Measurements from ENCODE around the gene ATP8B4.
A peak's percentile ranks its signal among the peaks of the same experiment; 100 is the strongest.

The ATP8B4 gene

DNA sequence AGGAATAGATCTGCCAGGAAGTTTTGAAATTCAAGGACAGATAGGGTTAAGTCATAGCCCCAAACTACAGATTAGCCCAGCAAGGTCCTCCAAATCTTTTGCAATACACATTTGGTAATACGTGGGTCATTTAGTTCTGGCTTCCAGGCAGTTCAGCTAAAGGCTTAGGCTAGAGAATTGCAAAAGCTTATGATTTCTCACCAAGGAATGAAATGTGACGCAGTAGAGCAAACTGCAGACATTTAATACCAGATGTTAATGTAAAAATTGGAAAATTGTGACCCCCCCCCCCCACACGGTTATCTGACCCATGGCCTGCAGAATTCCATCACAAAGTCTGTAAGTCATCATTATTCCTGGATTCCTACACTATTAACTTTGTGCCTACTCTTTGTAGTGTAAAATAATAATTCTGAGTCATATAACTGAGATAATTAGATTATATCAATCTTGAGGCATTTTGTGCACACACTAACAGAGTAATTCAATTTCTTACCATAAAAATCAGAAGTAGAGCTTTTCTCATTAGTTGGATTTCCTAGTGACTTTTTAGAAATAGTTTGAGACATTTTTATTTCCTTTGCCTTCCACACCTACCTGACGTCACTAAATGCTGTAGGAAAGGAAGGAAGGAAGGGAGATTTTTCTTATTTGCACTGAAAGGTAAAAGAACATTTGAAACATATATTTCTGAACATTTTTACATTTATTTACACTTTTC, 263.0 kb downstream of the ATP8B4 start:
- Histone ChIP-seq H3K14ac (ENCODE audit: low read length) (no peak overlapping the region), H3K9ac (ENCODE audit: low read length) (no peak overlapping the region), H3K27ac (ENCODE audit: low read depth, low read length) (no peak overlapping the region), H3K23ac (ENCODE audit: low read length) (no peak overlapping the region), H2AK5ac (ENCODE audit: low read length) (no peak overlapping the region), H3K79me1 (ENCODE audit: low read length) (no peaks in the 10 kb centered on the region), H3K27me3 (ENCODE audit: insufficient read depth, low read length) (no peaks in the 10 kb centered on the region), H2AFZ (ENCODE audit: insufficient read depth, low read length, poor library complexity) (no peak overlapping the region), H4K91ac (ENCODE audit: low read depth, low read length) (no peak overlapping the region), H2BK12ac (ENCODE audit: low read length) (no peak overlapping the region), H3K79me2 (ENCODE audit: control insufficient read depth, insufficient read depth, low read length, poor library complexity) (no peaks in the 10 kb centered on the region), H4K8ac (ENCODE audit: low read depth, low read length) (no peak overlapping the region), H2BK120ac (ENCODE audit: insufficient read depth, low read length, poor library complexity) (no peak overlapping the region), H3K9me3 (ENCODE audit: insufficient read depth, low read depth, low read length) (no peaks in the 10 kb centered on the region), H4K12ac (ENCODE audit: low read depth, low read length) (no peak overlapping the region), H3K4me2 (ENCODE audit: low read length) (no peak overlapping the region), H3K4ac (ENCODE audit: low read depth, low read length) (no peak overlapping the region), H3K4me1 (ENCODE audit: control insufficient read depth in 1 of 2, insufficient read depth in 2 of 2, low read length in 2 of 2) (no peaks in the 10 kb centered on the region), H3K4me3 (ENCODE audit: low read depth, low read length) (no peak overlapping the region), H3K36me3 (ENCODE audit: control insufficient read depth in 1 of 2, insufficient read depth in 2 of 2, low read length in 2 of 2) (no peaks in the 10 kb centered on the region), H3K18ac (ENCODE audit: low read length) (no peak overlapping the region), H2BK5ac (ENCODE audit: low read depth, low read length, poor library complexity) (no peak overlapping the region)
- no CpG with 5 or more reads among the region's 4 CpGs for WGBS (ENCODE audit: extremely low coverage, insufficient coverage, insufficient read length)
- peak; percentile 85 to 97 for DNase-seq

- Histone ChIP-seq H3K9ac (ENCODE audit: low read length) (no peak overlapping the region), H3K4me3 (ENCODE audit: low read depth, low read length) (no peak overlapping the region), H3K36me3 (ENCODE audit: control insufficient read depth in 1 of 2, insufficient read depth in 2 of 2, low read length in 2 of 2) (no peaks in the 10 kb centered on the region), H3K4me2 (ENCODE audit: low read length) (no peak overlapping the region), H3K4ac (ENCODE audit: low read depth, low read length) (no peak overlapping the region), H2BK12ac (ENCODE audit: low read length) (no peak overlapping the region), H2BK5ac (ENCODE audit: low read depth, low read length, poor library complexity) (no peak overlapping the region), H2BK120ac (ENCODE audit: insufficient read depth, low read length, poor library complexity) (no peak overlapping the region), H3K27ac (ENCODE audit: low read depth, low read length) (no peak overlapping the region), H3K14ac (ENCODE audit: low read length) (no peak overlapping the region), H2AFZ (ENCODE audit: insufficient read depth, low read length, poor library complexity) (no peak overlapping the region), H3K9me3 (ENCODE audit: insufficient read depth, low read depth, low read length) (no peaks in the 10 kb centered on the region), H3K79me1 (ENCODE audit: low read length) (no peaks in the 10 kb centered on the region), H4K91ac (ENCODE audit: low read depth, low read length) (no peak overlapping the region), H4K12ac (ENCODE audit: low read depth, low read length) (no peak overlapping the region), H3K23ac (ENCODE audit: low read length) (no peak overlapping the region), H3K79me2 (ENCODE audit: control insufficient read depth, insufficient read depth, low read length, poor library complexity) (no peaks in the 10 kb centered on the region), H3K4me1 (ENCODE audit: control insufficient read depth in 1 of 2, insufficient read depth in 2 of 2, low read length in 2 of 2) (no peaks in the 10 kb centered on the region), H3K18ac (ENCODE audit: low read length) (no peak overlapping the region), H3K27me3 (ENCODE audit: insufficient read depth, low read length) (no peaks in the 10 kb centered on the region), H2AK5ac (ENCODE audit: low read length) (no peak overlapping the region), H4K8ac (ENCODE audit: low read depth, low read length) (no peak overlapping the region)
- no peak for DNase-seq
- WGBS (ENCODE audit: extremely low coverage, insufficient coverage, insufficient read length) = no CpG with 5 or more reads among the region's 2 CpGs
Measured at GRCh38 chr15:49852756-49853155, 266.3 kb downstream of the ATP8B4 start.

DNA sequence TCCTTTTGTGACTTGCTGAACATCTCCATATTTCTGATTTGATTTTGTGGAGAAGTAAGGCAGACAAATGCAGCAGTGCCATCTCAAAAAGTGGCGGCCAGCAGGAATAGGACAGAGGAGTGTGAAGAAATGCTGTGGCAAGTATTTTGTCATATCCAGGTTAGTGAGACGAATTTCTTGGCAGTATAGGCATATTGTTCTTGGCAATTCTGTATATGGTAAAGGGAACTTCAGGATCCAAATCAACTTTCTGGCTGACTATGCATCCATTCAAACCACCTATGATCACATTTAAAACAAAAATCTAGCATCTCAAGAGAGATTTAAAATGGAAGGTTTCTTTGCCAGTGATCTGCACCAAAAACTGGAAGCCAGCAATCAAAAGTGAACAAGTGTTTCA, 270.2 kb downstream of the ATP8B4 start:
- H2BK120ac ChIP-seq (ENCODE audit: insufficient read depth, low read length, poor library complexity) = no peak overlapping the region
- H4K8ac ChIP-seq (ENCODE audit: low read depth, low read length) = no peak overlapping the region
- DNase-seq = no peak
- H3K27ac ChIP-seq (ENCODE audit: low read depth, low read length) = no peak overlapping the region
- H3K9ac ChIP-seq (ENCODE audit: low read length) = no peak overlapping the region
- H2BK5ac ChIP-seq (ENCODE audit: low read depth, low read length, poor library complexity) = no peak overlapping the region
- H3K79me1 ChIP-seq (ENCODE audit: low read length) = no peaks in the 10 kb centered on the region
- H3K27me3 ChIP-seq (ENCODE audit: insufficient read depth, low read length) = no peaks in the 10 kb centered on the region
- H3K4me2 ChIP-seq (ENCODE audit: low read length) = no peak overlapping the region
- no peaks in the 10 kb centered on the region for H3K9me3 ChIP-seq (ENCODE audit: insufficient read depth, low read depth, low read length)
- WGBS (ENCODE audit: extremely low coverage, insufficient coverage, insufficient read length) = no CpG with 5 or more reads among the region's 2 CpGs
- H3K36me3 ChIP-seq (ENCODE audit: control insufficient read depth in 1 of 2, insufficient read depth in 2 of 2, low read length in 2 of 2) = no peaks in the 10 kb centered on the region
- H4K91ac ChIP-seq (ENCODE audit: low read depth, low read length) = no peak overlapping the region
- no peak overlapping the region for H2AK5ac ChIP-seq (ENCODE audit: low read length)
- no peak overlapping the region for H4K12ac ChIP-seq (ENCODE audit: low read depth, low read length)
- no peaks in the 10 kb centered on the region for H3K4me1 ChIP-seq (ENCODE audit: control insufficient read depth in 1 of 2, insufficient read depth in 2 of 2, low read length in 2 of 2)
- no peak overlapping the region for H2BK12ac ChIP-seq (ENCODE audit: low read length)
- H3K14ac ChIP-seq (ENCODE audit: low read length) = no peak overlapping the region
- H3K4me3 ChIP-seq (ENCODE audit: low read depth, low read length) = no peak overlapping the region
- H3K4ac ChIP-seq (ENCODE audit: low read depth, low read length) = no peak overlapping the region
- H2AFZ ChIP-seq (ENCODE audit: insufficient read depth, low read length, poor library complexity) = no peak overlapping the region
- H3K79me2 ChIP-seq (ENCODE audit: control insufficient read depth, insufficient read depth, low read length, poor library complexity) = no peaks in the 10 kb centered on the region
- no peak overlapping the region for H3K18ac ChIP-seq (ENCODE audit: low read length)
- no peak overlapping the region for H3K23ac ChIP-seq (ENCODE audit: low read length)

- no peak overlapping the region for H3K4me2 ChIP-seq (ENCODE audit: low read length)
- DNase-seq = no peak
- no peaks in the 10 kb centered on the region for H3K79me2 ChIP-seq (ENCODE audit: control insufficient read depth, insufficient read depth, low read length, poor library complexity)
- H3K27me3 ChIP-seq (ENCODE audit: insufficient read depth, low read length) = no peaks in the 10 kb centered on the region
- no peak overlapping the region for H3K23ac ChIP-seq (ENCODE audit: low read length)
- H3K4me1 ChIP-seq (ENCODE audit: control insufficient read depth in 1 of 2, insufficient read depth in 2 of 2, low read length in 2 of 2) = no peaks in the 10 kb centered on the region
- no peak overlapping the region for H4K91ac ChIP-seq (ENCODE audit: low read depth, low read length)
- H2AK5ac ChIP-seq (ENCODE audit: low read length) = no peak overlapping the region
- WGBS (ENCODE audit: extremely low coverage, insufficient coverage, insufficient read length) = no CpG with 5 or more reads among the region's 2 CpGs
- no peaks in the 10 kb centered on the region for H3K79me1 ChIP-seq (ENCODE audit: low read length)
- no peak overlapping the region for H4K12ac ChIP-seq (ENCODE audit: low read depth, low read length)
- no peak overlapping the region for H2BK5ac ChIP-seq (ENCODE audit: low read depth, low read length, poor library complexity)
- H2BK120ac ChIP-seq (ENCODE audit: insufficient read depth, low read length, poor library complexity) = no peak overlapping the region
- no peak overlapping the region for H2AFZ ChIP-seq (ENCODE audit: insufficient read depth, low read length, poor library complexity)
- H3K9me3 ChIP-seq (ENCODE audit: insufficient read depth, low read depth, low read length) = no peaks in the 10 kb centered on the region
- no peak overlapping the region for H3K4me3 ChIP-seq (ENCODE audit: low read depth, low read length)
- H4K8ac ChIP-seq (ENCODE audit: low read depth, low read length) = no peak overlapping the region
- no peak overlapping the region for H3K14ac ChIP-seq (ENCODE audit: low read length)
- H3K18ac ChIP-seq (ENCODE audit: low read length) = no peak overlapping the region
- no peak overlapping the region for H3K4ac ChIP-seq (ENCODE audit: low read depth, low read length)
- no peak overlapping the region for H3K9ac ChIP-seq (ENCODE audit: low read length)
- H2BK12ac ChIP-seq (ENCODE audit: low read length) = no peak overlapping the region
- H3K27ac ChIP-seq (ENCODE audit: low read depth, low read length) = no peak overlapping the region
- H3K36me3 ChIP-seq (ENCODE audit: control insufficient read depth in 1 of 2, insufficient read depth in 2 of 2, low read length in 2 of 2) = no peaks in the 10 kb centered on the region
Measured at GRCh38 chr15:49848282-49848724, 270.7 kb downstream of the ATP8B4 start.
